ENCODE measurements around the gene TLCD1.

The TLCD1 gene

GRCh38 chr17:28712032-28712704 lies 13.9 kb downstream of the TLCD1 start:
- peak; percentile 16 for TF ChIP-seq CTCF (IDR thresholded peaks at IDR 0.05; ENCODE audit: insufficient read depth, low read length, poor library complexity, severe bottlenecking)
- H3K36me3 ChIP-seq (ENCODE audit: control insufficient read depth, insufficient read depth, low read length), result no peaks in the 10 kb centered on the region
- H3K4me3 ChIP-seq (replicated peaks; ENCODE audit: low read depth, low read length), result peak overlapping the region; percentile 73
- no peaks in the 10 kb centered on the region for H3K27me3 ChIP-seq (replicated peaks; ENCODE audit: control insufficient read depth, insufficient read depth, low read length)
- DNase-seq (ENCODE audit: extremely low read depth, insufficient read length), result peak; percentile 75

- DNase-seq (ENCODE audit: extremely low read depth, insufficient read length), result no peak
- Histone ChIP-seq H3K4me3 (replicated peaks; ENCODE audit: low read depth, low read length) (peak within 1 kb of the TSS; percentile 73), H3K36me3 (ENCODE audit: control insufficient read depth, insufficient read depth, low read length) (no peaks in the 10 kb centered on the region)
Measured at GRCh38 chr17:28711723-28712031, 14.4 kb downstream of the TLCD1 start, which contains the start of gene PROCA1. Gene PROCA1 (minus strand): TSS chr17:28711888. CDS start chr17:28711660, 228 bp downstream.

GRCh38 chr17:28710861-28711722 lies 14.9 kb downstream of the TLCD1 start:
- no peak for TF ChIP-seq CTCF (IDR thresholded peaks at IDR 0.05; ENCODE audit: insufficient read depth, low read length, poor library complexity, severe bottlenecking)
- Histone ChIP-seq H3K4me3 (replicated peaks; ENCODE audit: low read depth, low read length) (peak overlapping the region; percentile 73), H3K27me3 (replicated peaks; ENCODE audit: control insufficient read depth, insufficient read depth, low read length) (no peaks in the 10 kb centered on the region), H3K36me3 (ENCODE audit: control insufficient read depth, insufficient read depth, low read length) (peaks cover 4% of the 10 kb centered on the region)
- peak; percentile 90 for DNase-seq (ENCODE audit: extremely low read depth, insufficient read length)

More at GRCh38 chr17:28711723-28712031, 14.4 kb downstream of the TLCD1 start, which contains the start of gene PROCA1:
- no peaks in the 10 kb centered on the region for H3K27me3 ChIP-seq (replicated peaks; ENCODE audit: control insufficient read depth, insufficient read depth, low read length)
- TF ChIP-seq CTCF (IDR thresholded peaks at IDR 0.05; ENCODE audit: insufficient read depth, low read length, poor library complexity, severe bottlenecking), result no peak

GRCh38 chr17:28707339-28707720 lies 18.7 kb downstream of the TLCD1 start:
- H3K4me3 ChIP-seq (replicated peaks; ENCODE audit: low read depth, low read length), result no peak overlapping the region
- no peaks in the 10 kb centered on the region for H3K27me3 ChIP-seq (replicated peaks; ENCODE audit: control insufficient read depth, insufficient read depth, low read length)
- no peak for TF ChIP-seq CTCF (IDR thresholded peaks at IDR 0.05; ENCODE audit: insufficient read depth, low read length, poor library complexity, severe bottlenecking)
- H3K36me3 ChIP-seq (ENCODE audit: control insufficient read depth, insufficient read depth, low read length), result peaks cover 22% of the 10 kb centered on the region
- no peak for DNase-seq (ENCODE audit: extremely low read depth, insufficient read length)

- no peak for TF ChIP-seq CTCF (IDR thresholded peaks at IDR 0.05; ENCODE audit: insufficient read depth, low read length, poor library complexity, severe bottlenecking)
- Histone ChIP-seq H3K36me3 (ENCODE audit: control insufficient read depth, insufficient read depth, low read length) (peaks cover 26% of the 10 kb centered on the region), H3K4me3 (replicated peaks; ENCODE audit: low read depth, low read length) (no peak overlapping the region), H3K27me3 (replicated peaks; ENCODE audit: control insufficient read depth, insufficient read depth, low read length) (no peaks in the 10 kb centered on the region)
- no peak for DNase-seq (ENCODE audit: extremely low read depth, insufficient read length)
Measured at GRCh38 chr17:28706471-28707338, 19.3 kb downstream of the TLCD1 start.
